ENCODE data around the gene C10orf95.

Gene C10orf95

GRCh38 chr10:102400076-102400475, 51.3 kb downstream of the C10orf95 start:
- no peak for DNase-seq

Measured in stimulated activated CD4-positive, alpha-beta T cell treated with anti-CD3 and anti-CD28 coated beads, Interleukin-12 subunit alpha, Interleukin-12 subunit beta, amount 100 ng/mL, for 4 hours (primary cell).